ENCODE measurements around the gene DUS1L.

Gene DUS1L

GRCh38 chr17:82061047-82061925, 4.3 kb downstream of the DUS1L start:
- TF ChIP-seq, protein P1, sequence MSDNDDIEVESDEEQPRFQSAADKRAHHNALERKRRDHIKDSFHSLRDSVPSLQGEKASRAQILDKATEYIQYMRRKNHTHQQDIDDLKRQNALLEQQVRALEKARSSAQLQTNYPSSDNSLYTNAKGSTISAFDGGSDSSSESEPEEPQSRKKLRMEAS (IDR thresholded peaks at IDR 0.05; ENCODE audit: low read depth, low read length), result no peak
- TF ChIP-seq MYC (IDR thresholded peaks at IDR 0.05; ENCODE audit: low read depth, low read length) (no peak), POLR2A (IDR thresholded peaks at IDR 0.05; ENCODE audit: extremely low read depth, insufficient read length) (no peak), CTCF (IDR thresholded peaks at IDR 0.05; ENCODE audit: low read depth, low read length) (no peak)
- no peak overlapping the region for H3K4me3 ChIP-seq (ENCODE audit: low read depth, low read length)
- no peak for DNase-seq (ENCODE audit: low read depth)

DNA sequence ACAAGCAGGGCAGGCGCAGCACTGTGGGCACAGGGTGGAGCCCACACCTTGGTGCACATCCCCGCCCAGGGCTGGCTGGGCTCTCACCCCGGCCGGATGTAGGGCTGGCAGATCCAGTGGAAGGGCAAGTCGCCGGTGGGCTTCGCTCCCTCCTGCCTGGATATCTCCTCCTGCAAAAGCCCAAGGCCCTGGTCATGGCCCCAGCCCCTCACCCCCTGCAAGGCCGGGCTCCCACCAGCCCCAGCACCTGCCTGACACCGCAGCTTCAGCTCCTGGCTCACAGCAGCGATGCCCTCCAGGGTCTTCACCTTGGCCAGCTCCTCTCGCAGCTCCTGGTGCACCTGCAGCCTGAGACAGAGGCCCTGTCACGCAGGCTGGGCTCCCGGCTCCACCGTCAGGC, 5.0 kb downstream of the DUS1L start:
- DNase-seq (ENCODE audit: low read depth), result no peak
- no peak for TF ChIP-seq MYC (IDR thresholded peaks at IDR 0.05; ENCODE audit: low read depth, low read length)
- TF ChIP-seq, protein P1 (IDR thresholded peaks at IDR 0.05; ENCODE audit: low read depth, low read length), result no peak
- no peak for TF ChIP-seq POLR2A (IDR thresholded peaks at IDR 0.05; ENCODE audit: extremely low read depth, insufficient read length)
- no peak for TF ChIP-seq CTCF (IDR thresholded peaks at IDR 0.05; ENCODE audit: low read depth, low read length)
- H3K4me3 ChIP-seq (ENCODE audit: low read depth, low read length), result no peak overlapping the region

- TF ChIP-seq, protein P1 (IDR thresholded peaks at IDR 0.05; ENCODE audit: low read depth, low read length), result no peak
- no peak for TF ChIP-seq CTCF (IDR thresholded peaks at IDR 0.05; ENCODE audit: low read depth, low read length)
- TF ChIP-seq MYC (IDR thresholded peaks at IDR 0.05; ENCODE audit: low read depth, low read length), result no peak
- TF ChIP-seq POLR2A (IDR thresholded peaks at IDR 0.05; ENCODE audit: extremely low read depth, insufficient read length), result no peak
- no peak for DNase-seq (ENCODE audit: low read depth)
- no peak overlapping the region for H3K4me3 ChIP-seq (ENCODE audit: low read depth, low read length)
Observed at GRCh38 chr17:82060001-82060380, 5.6 kb downstream of the DUS1L start.

- TF ChIP-seq CTCF (IDR thresholded peaks at IDR 0.05; ENCODE audit: low read depth, low read length) (no peak), MYC (IDR thresholded peaks at IDR 0.05; ENCODE audit: low read depth, low read length) (no peak), POLR2A (IDR thresholded peaks at IDR 0.05; ENCODE audit: extremely low read depth, insufficient read length) (no peak)
- TF ChIP-seq, protein P1 (IDR thresholded peaks at IDR 0.05; ENCODE audit: low read depth, low read length), result no peak
- H3K4me3 ChIP-seq (ENCODE audit: low read depth, low read length), result no peak overlapping the region
- no peak for DNase-seq (ENCODE audit: low read depth)
Observed at GRCh38 chr17:82059272-82060000, 6.2 kb downstream of the DUS1L start.

DNA sequence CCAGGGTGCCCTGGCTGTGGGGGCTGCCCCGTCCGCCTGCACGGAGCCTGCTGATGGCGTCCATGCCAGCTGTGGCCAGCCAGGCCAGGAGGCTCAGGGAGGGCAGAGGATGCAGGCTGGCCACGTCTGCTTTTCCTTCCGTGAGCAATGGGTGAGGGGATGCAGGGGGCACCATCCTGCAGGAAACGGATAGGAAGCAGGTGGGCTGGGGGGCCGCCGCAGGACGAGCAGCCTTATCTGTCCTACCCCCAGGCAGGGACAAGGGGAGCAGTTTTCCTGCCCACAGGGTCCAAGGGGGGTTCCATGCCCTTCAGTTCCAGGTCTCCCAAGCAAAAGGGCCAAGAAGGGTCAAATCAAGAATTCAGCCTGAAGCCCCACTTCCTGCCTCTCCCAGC, 6.8 kb downstream of the DUS1L start:
- no peak for DNase-seq (ENCODE audit: low read depth)
- no peak for TF ChIP-seq POLR2A (IDR thresholded peaks at IDR 0.05; ENCODE audit: extremely low read depth, insufficient read length)
- TF ChIP-seq, protein P1 (IDR thresholded peaks at IDR 0.05; ENCODE audit: low read depth, low read length), result no peak
- no peak for TF ChIP-seq MYC (IDR thresholded peaks at IDR 0.05; ENCODE audit: low read depth, low read length)
- TF ChIP-seq CTCF (IDR thresholded peaks at IDR 0.05; ENCODE audit: low read depth, low read length), result no peak
- H3K4me3 ChIP-seq (ENCODE audit: low read depth, low read length), result no peak overlapping the region
